H1 (cell line): ENCODE results near the gene APOBEC3H. TPM values are rescaled to one million over a fixed set of nuclear protein-coding genes. Genes with fewer than 3 reads are reported as not detected.
"Not testable (repeated sequence)": the region's sequence is repeated elsewhere in the genome, so short reads cannot be mapped to it uniquely, and the experiment has no call there.

Source experiments
- CTCF ChIA-PET: fragments of 300-600 bp; sonication (Branson Sonifier 250); formaldehyde crosslinking; loops from one replicate; lab custom pipeline; 2021; ENCODE audit not compliant: partially characterized antibody; lab: Charles Lee
- POLR2A ChIA-PET: fragments of 300-600 bp; sonication (Branson Sonifier 250); formaldehyde crosslinking; loops from one replicate; lab custom pipeline; 2021; ENCODE audit warnings: inconsistent platforms; ENCODE audit not compliant: partially characterized antibody; lab: Charles Lee
- DNase-seq, 2 experiments: peaks; one replicate each; pipeline versions ENCODE4 v3.0.0 to v3.0.0-alpha.2; 2010 to 2022; ENCODE audit warnings: low spot score in 2 of 2, low read depth in 1 of 2, mixed read lengths in 1 of 2
- FAIRE-seq: peaks from 2 replicates; lab custom pipeline; 2011; peaks lifted over from hg19 to GRCh38; lab: Jason Lieb, UNC
- H2AFZ ChIP-seq: 2 replicates; pipeline ENCODE4 v1.8.1; 2012; ENCODE audit warnings: low read length, inconsistent platforms
- H2AK5ac ChIP-seq: 2 replicates; pipeline ENCODE4 v1.6.1; 2013; ENCODE audit warnings: low read depth, low read length
- H2BK120ac ChIP-seq: replicated peaks from 2 replicates; pipeline ENCODE3; 2013; ENCODE audit warnings: low read depth, low read length, inconsistent platforms
- H2BK12ac ChIP-seq: 2 replicates; pipeline ENCODE4 v1.6.1; 2013; ENCODE audit warnings: low read depth, low read length
- H2BK15ac ChIP-seq: 2 replicates; pipeline ENCODE4 v1.6.1; 2013; ENCODE audit warnings: low read length
- H2BK20ac ChIP-seq: 2 replicates; pipeline ENCODE4 v1.6.1; 2013; ENCODE audit warnings: low read length
- H2BK5ac ChIP-seq: 2 replicates; pipeline ENCODE4 v1.6.1; 2013; ENCODE audit warnings: low read depth, low read length
- H3K14ac ChIP-seq: 2 replicates; pipeline ENCODE4 v1.6.1; 2013; ENCODE audit warnings: inconsistent platforms; ENCODE audit not compliant: insufficient read length
- H3K18ac ChIP-seq: 2 replicates; pipeline ENCODE4 v1.6.1; 2013; ENCODE audit warnings: low read length; ENCODE audit errors: extremely low read depth
- H3K23ac ChIP-seq: 2 replicates; pipeline ENCODE4 v1.6.1; 2013; ENCODE audit warnings: inconsistent platforms; ENCODE audit not compliant: insufficient read length
- H3K23me2 ChIP-seq: 2 replicates; pipeline ENCODE4 v1.6.1; 2013; ENCODE audit warnings: low read depth, low read length
- H3K27ac ChIP-seq: 2 replicates; pipeline ENCODE4 v1.6.1; 2011; ENCODE audit warnings: low read depth, low read length, inconsistent platforms
- H3K27me3 ChIP-seq, 4 experiments: replicated peaks in 1 of 4; 1 replicate in 1 of 4; 2 replicates in 3 of 4; pipeline versions ENCODE4 v1.6.1 to v1.8.1; 2011 to 2013; ENCODE audit warnings: low read length in 3 of 4, mild to moderate bottlenecking in 3 of 4, inconsistent platforms in 2 of 4, mixed read lengths in 2 of 4, moderate library complexity in 1 of 4; ENCODE audit not compliant: control insufficient read depth in 3 of 4, insufficient read depth in 3 of 4; ENCODE audit errors: extremely low read depth in 1 of 4
- H3K36me3 ChIP-seq, 4 experiments: 2 replicates each; pipeline versions ENCODE4 v1.6.1 to v1.8.1; 2011 to 2013; ENCODE audit warnings: mild to moderate bottlenecking in 4 of 4, low read length in 3 of 4, moderate library complexity in 2 of 4, control low read depth in 1 of 4, inconsistent platforms in 1 of 4; ENCODE audit not compliant: insufficient read depth in 4 of 4, control insufficient read depth in 2 of 4
- H3K4ac ChIP-seq: replicated peaks from 2 replicates; pipeline ENCODE3; 2013; ENCODE audit warnings: low read length, low read depth, mixed read lengths, inconsistent platforms; ENCODE audit not compliant: insufficient read length
- H3K4me1 ChIP-seq, 4 experiments: replicated peaks in 1 of 4; 1 replicate in 1 of 4; 2 replicates in 3 of 4; pipeline versions ENCODE4 v1.6.1 to v1.8.1; 2011 to 2013; ENCODE audit warnings: low read length in 3 of 4, inconsistent platforms in 2 of 4, mixed read lengths in 1 of 4; ENCODE audit not compliant: insufficient read depth in 4 of 4, control insufficient read depth in 3 of 4
- H3K4me2 ChIP-seq, 2 experiments: 2 replicates each; pipeline versions ENCODE4 v1.6.1 to v1.8.1; 2011 to 2013; ENCODE audit warnings: low read depth in 2 of 2, low read length in 2 of 2, control low read depth in 1 of 2, inconsistent platforms in 1 of 2, mild to moderate bottlenecking in 1 of 2; ENCODE audit not compliant: insufficient read depth in 1 of 2
- H3K4me3 ChIP-seq, 4 experiments: fragments of 200-600, 300-600 bp in 1 of 4; sonication (generic), shearing (Covaris generic), sonication (Bioruptor Twin) in 1 of 4; 2 replicates each; pipeline versions ENCODE4 v1.5.1 to v1.8.1; 2011 to 2016; ENCODE audit warnings: low read length in 4 of 4, low read depth in 3 of 4, control low read depth in 2 of 4, inconsistent platforms in 2 of 4, mild to moderate bottlenecking in 2 of 4, mixed read lengths in 1 of 4, moderate library complexity in 1 of 4; ENCODE audit not compliant: insufficient read depth in 2 of 4; ENCODE audit errors: extremely low read depth in 1 of 4
- H3K56ac ChIP-seq: replicated peaks from 2 replicates; pipeline ENCODE3; 2013; ENCODE audit warnings: low read depth, mild to moderate bottlenecking, mixed read lengths, low read length, inconsistent platforms; ENCODE audit not compliant: insufficient read length
- H3K79me1 ChIP-seq: 2 replicates; pipeline ENCODE4 v1.6.1; 2013; ENCODE audit warnings: low read depth, low read length, control low read depth
- H3K79me2 ChIP-seq, 2 experiments: 2 replicates each; pipeline versions ENCODE4 v1.6.1 to v1.8.1; 2012 to 2013; ENCODE audit warnings: low read length in 2 of 2, mild to moderate bottlenecking in 2 of 2, inconsistent platforms in 1 of 2; ENCODE audit not compliant: insufficient read depth in 2 of 2, control insufficient read depth in 1 of 2
- H3K9ac ChIP-seq, 4 experiments: replicated peaks in 1 of 4; 1 replicate in 1 of 4; 2 replicates in 3 of 4; pipeline versions ENCODE4 v1.6.1 to v1.8.1; 2011 to 2013; ENCODE audit warnings: low read depth in 3 of 4, low read length in 3 of 4, control low read depth in 2 of 4, mild to moderate bottlenecking in 2 of 4, moderate library complexity in 2 of 4, inconsistent platforms in 1 of 4; ENCODE audit errors: extremely low read depth in 1 of 4
- H3K9me3 ChIP-seq, 2 experiments: 2 replicates each; pipeline versions ENCODE4 v1.6.1 to v1.8.1; 2012 to 2013; ENCODE audit warnings: mild to moderate bottlenecking in 2 of 2, moderate library complexity in 2 of 2, control low read depth in 1 of 2, inconsistent platforms in 1 of 2, low read depth in 1 of 2, low read length in 1 of 2, mixed read lengths in 1 of 2; ENCODE audit not compliant: insufficient read depth in 2 of 2
- H4K20me1 ChIP-seq, 2 experiments: replicated peaks in 1 of 2; 2 replicates each; pipeline versions ENCODE3 to v1.8.1; 2011 to 2013; ENCODE audit warnings: inconsistent platforms in 2 of 2, low read length in 2 of 2, mild to moderate bottlenecking in 1 of 2; ENCODE audit not compliant: insufficient read depth in 2 of 2, control insufficient read depth in 1 of 2
- H4K5ac ChIP-seq: 2 replicates; pipeline ENCODE4 v1.6.1; 2013; ENCODE audit warnings: low read length, low read depth, mixed read lengths, inconsistent platforms; ENCODE audit not compliant: insufficient read length
- H4K8ac ChIP-seq: 2 replicates; pipeline ENCODE4 v1.8.0; 2013; ENCODE audit warnings: mild to moderate bottlenecking, moderate library complexity, low read length, inconsistent platforms; ENCODE audit not compliant: insufficient read depth; ENCODE audit errors: extremely low read depth
- H4K91ac ChIP-seq: replicated peaks from 2 replicates; pipeline ENCODE3; 2013; ENCODE audit warnings: low read length, mixed read lengths, inconsistent platforms; ENCODE audit not compliant: insufficient read length
- WGBS, 2 experiments: shearing (Covaris generic) in 1 of 2; methylation state at CpG; one replicate each; pipeline versions ENCODE4 v1.1.6 to v1.1.7; 2013 to 2015; ENCODE audit warnings: low lambda C conversion rate in 2 of 2, mixed read lengths in 2 of 2, inconsistent platforms in 1 of 2, low coverage in 1 of 2, missing lambda C conversion rate in 1 of 2; ENCODE audit not compliant: insufficient replicate concordance in 2 of 2, insufficient coverage in 1 of 2, insufficient read length in 1 of 2; ENCODE audit errors: extremely low coverage in 1 of 2, missing lambda C conversion rate in 1 of 2; 5-methylcytosine and 5-hydroxymethylcytosine counted together
- polyA plus RNA-seq, 7 experiments: library from polyadenylated mRNA; depleted of rRNA in 3 of 7; stranded (reverse) in 5 of 7; unstranded in 2 of 7; fragments of >200 nt in 5 of 7; fragments of 200-250 nt in 2 of 7; gene quantifications; 1 replicate in 5 of 7; 2 replicates in 1 of 7; 4 replicates in 1 of 7; pipeline versions ENCODE4 v1.2.1 to v1.2.3, GENCODE V29; 2011 to 2013; ENCODE audit warnings: missing spikeins in 2 of 7, mixed read lengths in 2 of 7
- total RNA-seq: library from RNA; stranded (reverse); fragmentation: NEBNext Ultra II Directional; extraction: Animal tissue kit (Norgen Biotek cat#: 25700); gene quantifications from 2 replicates; pipeline ENCODE4 v1.2.1, GENCODE V29; 2021

The APOBEC3H gene
- total and polyA plus RNA-seq, 2 of the 8 experiments (the other 6 are each of a cell fraction or from before 2014, with no cell fraction given): 0.47 to 0.56 TPM

GRCh38 chr22:39072581-39072981 lies 24.5 kb upstream of the APOBEC3H start:
- H2AFZ ChIP-seq, H3K4me3 ChIP-seq, H3K4ac ChIP-seq, H2BK5ac ChIP-seq, H3K27ac ChIP-seq, H3K9me3 ChIP-seq, H3K79me1 ChIP-seq, H3K18ac ChIP-seq, H4K5ac ChIP-seq, H3K4me1 ChIP-seq, H3K79me2 ChIP-seq, H3K9ac ChIP-seq, DNase-seq, H4K20me1 ChIP-seq, H2AK5ac ChIP-seq, H4K8ac ChIP-seq, H3K27me3 ChIP-seq, CTCF ChIA-PET, H3K14ac ChIP-seq, H3K23ac ChIP-seq, H2BK120ac ChIP-seq, H3K4me2 ChIP-seq, H3K56ac ChIP-seq, POLR2A ChIA-PET, H2BK12ac ChIP-seq, H3K23me2 ChIP-seq, H3K36me3 ChIP-seq, H2BK15ac ChIP-seq, FAIRE-seq: not testable (repeated sequence)
- peak overlapping the region; percentile 27 for H4K91ac ChIP-seq
- H2BK20ac ChIP-seq: 0 out of 2 replicates have a peak overlapping the region, but pooled peaks have one; percentile 10
- WGBS, 2 experiments: 88% methylated on average over 6 of the region's 7 CpGs; no CpG with 5 or more reads in 1 of the 2 experiments
